Stimulated activated CD4-positive, alpha-beta T cell treated with anti-CD3 and anti-CD28 coated beads, TNF-alpha, amount 100 ng/mL, for 48 hours (primary cell): ENCODE measurements around the gene COG7.

Experiments
- DNase-seq, 3 donors: peaks; one replicate each; pipeline ENCODE4 v3.0.0-alpha.2; 2020; ENCODE audit warnings: low read depth in 3 of 3

COG7 gene

DNA sequence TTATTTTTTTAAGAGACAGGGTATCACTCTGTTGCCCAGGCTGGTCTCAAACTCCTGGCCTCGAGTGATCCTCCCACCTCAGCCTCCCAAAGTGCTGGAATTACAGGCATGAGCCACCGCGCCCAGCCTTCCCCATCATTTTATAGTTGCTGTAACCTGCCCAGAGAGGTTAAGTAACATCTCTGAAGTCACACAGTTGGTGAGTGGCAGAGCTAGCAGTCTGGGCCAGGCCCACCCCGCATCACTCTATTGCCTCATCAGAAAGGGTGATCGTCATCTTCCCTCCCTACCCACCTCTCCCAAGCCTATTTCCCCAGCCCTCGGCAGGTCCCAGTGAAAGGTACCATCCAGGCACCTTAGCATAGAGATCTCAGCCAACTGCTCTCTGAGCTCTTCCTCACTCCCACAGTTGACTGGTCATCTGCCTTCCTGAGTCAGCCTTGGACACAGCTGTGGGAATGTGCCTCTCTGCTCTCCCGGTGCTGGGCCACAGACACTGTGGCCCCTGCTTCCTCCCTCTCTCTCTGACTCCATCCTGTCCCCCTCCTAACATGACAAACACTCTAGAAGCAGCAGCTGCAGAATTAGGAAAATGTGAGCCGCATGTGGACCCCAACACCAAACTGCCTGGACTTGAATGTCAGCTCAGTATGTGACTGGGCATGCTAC is 93.8 kb downstream of the COG7 start:
- no peak for DNase-seq

DNA sequence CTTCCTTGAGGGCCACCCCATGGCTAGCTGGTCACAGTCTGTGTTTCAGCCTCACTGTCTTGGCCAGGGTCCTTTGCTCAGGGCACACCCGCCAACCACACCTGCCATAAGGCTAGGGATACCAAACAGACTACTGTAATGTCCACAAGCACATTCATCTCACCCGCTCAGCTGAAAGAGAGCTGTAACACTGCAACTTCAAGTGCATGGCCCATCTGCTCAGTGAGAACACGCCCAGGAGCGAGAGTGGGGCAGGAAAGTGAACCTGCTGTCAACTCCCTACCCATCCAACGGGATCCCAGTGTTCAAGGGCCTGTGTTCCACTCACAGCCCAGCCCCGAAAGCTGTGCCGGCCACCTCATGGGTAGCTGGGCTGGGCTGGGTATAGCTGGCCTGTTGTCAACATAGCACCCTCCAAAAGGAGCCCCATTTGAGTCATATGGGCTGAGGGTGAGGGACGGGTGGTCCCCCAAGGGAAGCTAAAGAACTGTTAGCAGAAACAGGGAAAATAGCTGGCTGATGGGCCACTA is 95.2 kb downstream of the COG7 start:
- DNase-seq: no peak

DNA sequence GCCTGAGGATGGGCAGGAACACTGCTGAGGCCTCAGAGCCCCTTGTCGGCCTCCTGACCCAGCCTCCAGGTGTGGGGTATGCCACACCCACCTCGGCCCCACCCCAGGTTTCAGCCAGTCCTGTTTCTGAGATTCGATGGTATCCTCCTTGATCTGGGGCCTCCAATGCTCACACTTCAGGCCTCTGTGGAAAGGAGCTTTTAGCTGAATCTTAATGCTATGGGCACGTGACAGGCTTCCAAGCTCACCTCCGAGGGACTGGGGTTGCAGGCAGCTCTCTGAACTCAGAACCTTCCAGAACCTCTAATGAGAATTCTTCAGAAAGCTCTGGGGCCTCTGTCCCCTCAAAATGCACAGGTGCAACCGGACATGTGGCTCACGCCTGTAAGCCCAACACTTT is 96.0 kb downstream of the COG7 start:
- no peak for DNase-seq

DNA sequence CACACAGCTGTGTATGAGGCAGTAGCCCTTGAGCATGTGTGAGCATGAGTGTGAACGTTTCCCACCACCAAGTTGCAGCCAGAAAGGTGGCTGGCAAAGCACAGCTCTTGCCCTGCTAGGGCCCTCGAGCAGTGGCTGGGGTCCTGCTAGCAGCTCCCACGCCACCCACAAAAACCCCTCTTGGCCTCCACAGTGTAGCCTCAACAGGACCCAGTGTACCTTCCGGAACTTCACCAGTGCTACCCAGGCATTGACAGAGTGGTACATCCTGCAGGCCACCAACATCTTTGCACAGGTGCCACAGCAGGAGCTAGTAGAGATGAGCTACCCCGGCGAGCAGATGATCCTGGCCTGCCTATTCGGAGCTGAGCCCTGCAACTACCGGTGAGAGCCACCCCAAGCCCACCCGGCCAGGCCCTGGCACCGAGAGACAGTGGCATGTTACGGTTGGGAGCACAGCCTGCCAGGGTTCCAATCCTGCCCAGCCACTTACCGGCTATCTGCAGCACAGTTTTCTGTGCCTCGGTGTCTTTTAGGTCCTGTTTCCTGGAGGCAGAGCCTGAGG is 97.8 kb downstream of the COG7 start:
- DNase-seq: no peak

DNA sequence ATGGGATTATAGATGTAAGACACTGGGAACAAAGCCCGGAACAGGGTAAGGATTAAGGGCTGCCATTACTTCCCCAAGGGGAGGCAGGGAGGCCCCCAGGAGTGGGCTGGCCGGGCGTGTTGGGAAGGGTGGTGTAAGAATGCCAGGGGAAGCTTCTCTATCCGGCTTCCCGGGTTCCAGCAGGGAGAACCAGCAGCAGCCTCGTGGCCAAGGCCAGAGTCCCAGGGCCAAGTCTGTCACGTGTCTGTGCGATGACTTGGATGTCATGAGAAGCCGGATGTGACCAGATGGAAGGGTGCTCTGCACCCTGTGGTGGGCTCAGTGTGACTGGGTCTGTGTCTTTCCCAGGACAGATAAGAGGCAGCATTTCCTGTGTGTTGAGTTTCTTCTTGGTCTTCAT is 98.7 kb downstream of the COG7 start:
- no peak for DNase-seq

DNA sequence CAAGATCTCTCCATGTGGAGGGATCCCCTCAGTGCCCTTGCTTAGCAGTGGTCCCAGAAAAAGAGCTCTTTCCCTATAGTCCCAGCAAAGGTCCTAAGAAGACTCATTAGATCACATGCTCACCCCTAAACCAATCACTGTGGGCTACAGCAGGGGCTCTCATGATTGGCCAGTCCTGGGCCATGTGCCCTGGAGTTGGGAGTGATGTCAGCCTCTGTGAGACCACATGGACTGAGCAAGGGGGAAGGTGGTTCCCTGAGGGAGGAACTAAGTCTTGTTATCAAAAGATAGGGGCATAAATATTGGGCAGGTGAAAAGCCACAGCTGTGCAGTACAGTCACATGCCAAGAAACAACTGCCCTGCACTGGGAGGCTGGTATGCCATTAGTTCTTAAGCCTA is 99.5 kb downstream of the COG7 start:
- DNase-seq: no peak

DNA sequence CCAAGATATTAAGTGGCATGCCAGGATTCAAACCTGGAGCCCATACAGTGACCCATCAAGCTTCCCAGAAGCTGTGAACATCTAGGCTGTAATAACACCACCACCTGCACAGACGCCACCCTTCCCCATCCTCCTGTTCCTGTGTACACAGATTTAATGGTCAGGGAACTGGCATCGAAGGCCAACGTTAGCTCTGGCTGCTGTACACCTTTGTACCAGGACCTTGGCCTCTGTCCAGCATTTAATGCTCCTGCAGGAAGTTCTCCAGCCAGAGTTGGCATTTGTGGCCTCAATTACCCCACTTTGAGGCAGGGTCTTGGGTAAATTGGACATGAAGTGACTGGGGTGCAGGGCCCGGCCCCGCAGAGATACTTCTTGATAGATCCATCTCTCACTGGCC is 101.6 kb downstream of the COG7 start:
- DNase-seq: no peak

DNA sequence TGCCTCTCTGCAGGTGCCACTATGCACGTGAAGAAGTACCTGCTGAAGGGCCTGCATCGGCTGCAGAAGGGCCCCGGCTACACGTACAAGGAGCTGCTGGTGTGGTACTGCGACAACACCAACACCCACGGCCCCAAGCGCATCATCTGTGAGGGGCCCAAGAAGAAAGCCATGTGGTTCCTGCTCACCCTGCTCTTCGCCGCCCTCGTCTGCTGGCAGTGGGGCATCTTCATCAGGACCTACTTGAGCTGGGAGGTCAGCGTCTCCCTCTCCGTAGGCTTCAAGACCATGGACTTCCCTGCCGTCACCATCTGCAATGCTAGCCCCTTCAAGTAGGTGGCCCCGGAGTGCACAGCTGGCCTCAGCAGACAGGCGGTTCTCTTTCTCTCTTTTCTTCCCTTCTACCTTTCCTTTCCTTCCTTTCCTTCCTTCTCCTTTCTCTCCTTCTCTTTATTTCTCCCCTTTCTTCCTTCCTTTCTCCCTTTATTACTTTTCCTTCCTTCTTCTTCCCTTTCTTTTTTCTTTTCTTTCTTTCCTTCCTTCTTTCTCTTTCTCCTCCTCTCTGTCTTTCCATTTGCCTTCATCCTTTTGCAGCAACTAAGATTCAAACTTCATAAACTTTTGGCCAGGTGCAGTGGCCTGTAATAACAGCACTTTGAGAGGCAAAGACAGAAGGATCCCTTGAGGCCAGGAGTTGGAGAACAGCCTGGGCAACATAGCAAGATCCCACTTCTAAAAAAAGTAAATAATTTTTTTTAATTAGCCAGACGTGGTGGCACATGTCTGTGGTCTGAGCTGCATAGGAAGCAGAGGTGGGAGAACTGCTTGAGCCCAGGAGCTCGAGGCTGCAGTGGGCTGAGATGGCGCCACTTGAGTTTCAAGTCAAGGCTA is 104.2 kb downstream of the COG7 start:
- no peak for DNase-seq

DNA sequence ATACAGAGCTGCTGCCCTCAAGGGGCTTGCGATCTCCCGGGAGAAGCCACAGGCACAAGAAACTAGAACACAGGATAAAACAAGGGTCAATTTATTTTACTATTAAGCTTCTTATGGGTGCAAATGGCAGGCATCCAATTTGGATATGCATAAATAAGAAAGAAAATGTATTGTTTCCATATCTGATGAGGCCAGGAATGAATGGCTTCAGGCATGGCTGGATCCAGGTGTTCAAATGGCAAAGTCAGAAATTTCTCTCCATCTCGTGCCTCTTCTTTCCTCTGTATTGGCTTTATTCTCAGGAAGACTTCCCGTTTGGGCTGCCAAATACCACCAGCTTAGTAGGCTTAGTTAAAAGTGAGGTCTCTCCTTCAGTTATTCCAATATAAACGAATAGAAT is 107.8 kb downstream of the COG7 start:
- no peak for DNase-seq

DNA sequence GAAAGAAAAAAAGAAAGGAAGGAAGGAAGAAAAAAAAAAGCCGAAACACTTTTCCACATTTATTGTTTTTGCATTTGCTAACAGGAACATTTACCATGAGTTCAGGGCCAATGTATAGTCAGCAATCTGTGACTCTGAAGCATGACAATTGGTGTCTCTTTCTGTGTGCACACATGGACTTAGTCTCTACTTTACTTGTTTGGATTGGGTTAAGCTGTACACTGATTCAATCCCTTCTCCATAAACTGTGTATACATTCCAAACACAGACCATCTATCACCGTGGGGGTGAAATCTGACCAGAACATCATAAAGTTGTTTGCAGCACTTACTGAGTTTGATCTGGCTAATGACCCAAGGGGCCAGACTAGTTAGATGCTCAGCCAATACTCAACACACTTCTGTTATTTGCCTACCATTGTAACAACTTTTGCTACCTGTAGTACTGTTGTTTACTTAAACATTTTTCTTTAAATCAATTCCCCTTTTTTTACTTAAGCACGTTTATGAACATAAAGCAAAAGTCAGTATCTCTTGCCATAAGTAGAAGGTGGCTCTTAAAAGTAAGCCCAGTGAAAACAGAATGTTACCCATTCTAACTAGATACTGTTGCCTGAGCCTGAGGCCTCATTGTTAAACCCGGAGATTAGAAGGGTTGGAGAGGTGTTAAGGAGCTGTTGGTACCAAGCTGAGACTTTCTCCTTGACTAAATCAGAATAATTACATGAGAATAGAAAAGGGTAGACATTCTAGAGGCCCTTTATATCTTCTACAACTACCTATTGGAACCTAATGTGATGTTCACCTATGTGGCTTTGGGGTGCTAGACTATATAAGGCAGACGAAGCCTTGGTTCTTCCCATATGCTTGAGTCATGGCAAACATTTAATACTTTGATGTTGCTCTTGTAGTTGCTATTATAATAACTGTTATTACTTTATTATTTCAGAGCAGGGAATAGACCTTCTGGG is 109.1 kb downstream of the COG7 start:
- DNase-seq: no peak

DNA sequence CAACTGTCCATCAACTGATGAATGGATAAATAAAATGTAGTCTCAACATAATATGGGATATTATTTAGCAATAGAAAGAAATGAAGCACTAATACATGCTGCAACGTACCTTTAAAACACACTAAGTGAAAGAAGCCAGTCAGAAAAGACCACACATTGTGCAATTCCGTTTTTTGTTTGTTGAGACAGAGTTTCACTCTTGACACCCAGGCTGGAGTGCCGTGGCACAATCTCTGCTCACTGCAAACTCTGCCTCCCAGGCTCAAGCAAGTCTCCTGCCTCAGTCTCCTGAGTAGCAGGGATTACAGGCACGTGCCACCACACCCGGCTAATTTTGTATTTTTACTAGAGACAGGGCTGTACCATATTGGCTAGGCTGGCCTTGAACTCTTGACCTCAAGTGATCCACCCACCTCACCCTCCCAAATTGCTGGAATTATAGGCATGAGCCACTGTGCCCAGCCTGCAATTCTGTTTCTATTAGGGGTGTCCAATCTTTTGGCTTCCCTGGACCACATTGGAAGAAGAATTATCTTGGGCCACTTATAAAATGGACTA is 110.8 kb downstream of the COG7 start:
- DNase-seq: no peak

DNA sequence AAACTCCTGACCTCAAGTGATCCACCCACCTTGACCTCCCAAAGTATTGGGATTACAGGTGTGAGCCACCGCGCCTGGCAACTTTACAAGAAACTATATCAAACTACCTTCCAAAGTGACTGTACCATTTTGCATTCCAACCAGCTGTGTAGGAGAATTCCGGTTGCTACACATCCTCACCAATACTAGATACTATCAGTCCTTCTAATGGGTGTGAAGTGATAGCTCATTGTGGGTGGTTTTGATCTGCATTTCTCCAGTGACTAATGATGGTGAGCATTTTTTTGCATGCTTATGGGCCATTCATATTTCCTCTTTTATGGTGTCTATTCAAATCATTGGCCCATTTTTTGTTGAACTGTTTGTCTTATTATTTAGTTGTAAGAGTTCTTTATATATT is 113.2 kb downstream of the COG7 start:
- no peak for DNase-seq
